PC-3 (cell line): ENCODE measurements around the gene PRH2.

Source experiments
- EZH2 ChIP-seq: fragments of 300-600 bp; sonication (generic); IDR thresholded peaks from one replicate; pipeline ENCODE4 v1.6.1; 2017; ENCODE audit warnings: antibody characterized with exemption, mild to moderate bottlenecking, low read length; ENCODE audit not compliant: unreplicated experiment
- TF ChIP-seq, protein P1 (sequence below): fragments of 300-600 bp; sonication (generic); conservative IDR thresholded peaks from 2 replicates; pipeline ENCODE4 v1.5.1; 2017; ENCODE audit warnings: antibody characterized with exemption, low read depth, mild to moderate bottlenecking, low read length

DNA sequence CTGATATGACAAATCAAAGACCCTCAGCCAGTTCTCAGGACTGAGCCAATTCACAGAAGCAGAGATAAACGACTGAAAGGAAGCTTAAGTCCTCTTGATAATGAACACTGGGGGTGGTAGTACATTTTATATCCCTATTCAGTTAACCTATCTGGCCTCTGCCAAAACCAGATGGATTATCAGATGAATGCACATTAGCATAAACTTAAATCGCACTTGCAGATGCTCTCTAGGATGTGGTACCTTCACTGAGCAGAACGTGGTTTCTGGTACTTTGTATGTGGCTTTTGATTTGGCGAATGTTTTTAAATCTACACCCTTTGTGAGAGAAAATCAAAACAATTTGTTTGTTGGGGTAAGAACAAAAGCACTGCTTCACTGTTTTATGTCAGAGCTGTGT lies 31.2 kb downstream of the PRH2 start:
- TF ChIP-seq, protein P1, sequence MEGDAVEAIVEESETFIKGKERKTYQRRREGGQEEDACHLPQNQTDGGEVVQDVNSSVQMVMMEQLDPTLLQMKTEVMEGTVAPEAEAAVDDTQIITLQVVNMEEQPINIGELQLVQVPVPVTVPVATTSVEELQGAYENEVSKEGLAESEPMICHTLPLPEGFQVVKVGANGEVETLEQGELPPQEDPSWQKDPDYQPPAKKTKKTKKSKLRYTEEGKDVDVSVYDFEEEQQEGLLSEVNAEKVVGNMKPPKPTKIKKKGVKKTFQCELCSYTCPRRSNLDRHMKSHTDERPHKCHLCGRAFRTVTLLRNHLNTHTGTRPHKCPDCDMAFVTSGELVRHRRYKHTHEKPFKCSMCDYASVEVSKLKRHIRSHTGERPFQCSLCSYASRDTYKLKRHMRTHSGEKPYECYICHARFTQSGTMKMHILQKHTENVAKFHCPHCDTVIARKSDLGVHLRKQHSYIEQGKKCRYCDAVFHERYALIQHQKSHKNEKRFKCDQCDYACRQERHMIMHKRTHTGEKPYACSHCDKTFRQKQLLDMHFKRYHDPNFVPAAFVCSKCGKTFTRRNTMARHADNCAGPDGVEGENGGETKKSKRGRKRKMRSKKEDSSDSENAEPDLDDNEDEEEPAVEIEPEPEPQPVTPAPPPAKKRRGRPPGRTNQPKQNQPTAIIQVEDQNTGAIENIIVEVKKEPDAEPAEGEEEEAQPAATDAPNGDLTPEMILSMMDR = no peak
- no peak for TF ChIP-seq EZH2
